ENCODE measurements around the gene MVB12B.

DNA sequence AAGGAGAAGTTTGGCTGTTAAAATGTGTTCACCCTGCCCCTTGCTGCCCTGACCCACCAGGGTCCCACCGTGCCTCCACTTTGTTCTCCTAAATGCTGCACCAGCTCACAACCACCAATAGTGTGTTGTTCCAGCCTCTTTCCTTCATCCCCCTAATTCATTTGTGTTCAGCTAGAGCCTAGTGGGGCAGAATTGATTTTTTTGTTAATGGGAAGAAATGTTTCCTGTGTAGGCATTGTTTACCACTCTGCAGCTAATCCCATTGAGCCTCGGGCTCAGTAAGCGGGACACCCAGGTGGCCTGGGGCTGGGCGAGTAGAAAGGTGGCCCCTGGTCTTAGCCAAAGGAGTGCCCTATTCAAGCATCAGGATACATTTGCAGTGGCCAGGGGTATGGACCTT, 127.6 kb downstream of the MVB12B start:
- TF ChIP-seq GATA3 (IDR thresholded peaks at IDR 0.05; ENCODE audit: low read depth, low read length) (no peak), GATA2 (IDR thresholded peaks at IDR 0.05; ENCODE audit: low read depth, low read length) (no peak)
